T-helper 2 cell (primary cell): ENCODE data around the gene MTPN.

Experiments
- DNase-seq, 5 experiments: peaks; one replicate each; pipeline versions ENCODE4 v3.0.0 to v3.0.0-alpha.2; 2012 to 2022
- total RNA-seq, 2 donors: gene quantifications; one replicate each; lab custom pipeline; 2026; lab: John Stamatoyannopoulos, UW

MTPN gene
- 188 to 199 reads per million in 2 donors for total RNA-seq

GRCh38 chr7:135977007-135977741 lies at the start of gene MTPN:
MTPN (minus strand) TSS chr7:135977359; CDS start chr7:135977100, 259 bp downstream.
- DNase-seq = peak; percentile 93 to 98 (median 97)

- no peak for DNase-seq
Measured at GRCh38 chr7:136026209-136026608, 49.0 kb upstream of the MTPN start.

GRCh38 chr7:136023134-136023869 lies 46.1 kb upstream of the MTPN start:
- no peak for DNase-seq

GRCh38 chr7:136020556-136020955 lies 43.4 kb upstream of the MTPN start:
- DNase-seq = no peak

- no peak for DNase-seq
Measured at GRCh38 chr7:136018104-136018503, 40.9 kb upstream of the MTPN start.

GRCh38 chr7:136016649-136017395 lies 39.7 kb upstream of the MTPN start:
- no peak for DNase-seq

- DNase-seq = no peak
Measured at GRCh38 chr7:136015638-136016037, 38.5 kb upstream of the MTPN start.

GRCh38 chr7:136014659-136015058 lies 37.5 kb upstream of the MTPN start:
- DNase-seq = no peak

GRCh38 chr7:136012238-136012637 lies 35.1 kb upstream of the MTPN start:
- no peak for DNase-seq

GRCh38 chr7:136009488-136010079 lies 32.4 kb upstream of the MTPN start:
- peak in 2 of 5 experiments; percentile 23 to 24 for DNase-seq

GRCh38 chr7:136006208-136006607 lies 29.0 kb upstream of the MTPN start:
- no peak for DNase-seq

- DNase-seq = no peak
Measured at GRCh38 chr7:136004083-136004482, 26.9 kb upstream of the MTPN start.

- no peak for DNase-seq
Measured at GRCh38 chr7:136002802-136003201, 25.6 kb upstream of the MTPN start.

GRCh38 chr7:136000288-136000913 lies 23.2 kb upstream of the MTPN start:
- DNase-seq = no peak

- no peak for DNase-seq
Measured at GRCh38 chr7:135998081-135998480, 20.9 kb upstream of the MTPN start.

GRCh38 chr7:135995748-135996147 lies 18.6 kb upstream of the MTPN start:
- no peak for DNase-seq

- DNase-seq = peak in 1 of 5 experiments; percentile 76
Measured at GRCh38 chr7:135994466-135995205, 17.5 kb upstream of the MTPN start.

- DNase-seq = peak in 1 of 5 experiments; percentile 63
Measured at GRCh38 chr7:135993950-135994349, 16.8 kb upstream of the MTPN start.

GRCh38 chr7:135991906-135992305 lies 14.7 kb upstream of the MTPN start:
- no peak for DNase-seq

GRCh38 chr7:135991322-135991721 lies 14.2 kb upstream of the MTPN start:
- no peak for DNase-seq

- DNase-seq = no peak
Measured at GRCh38 chr7:135990258-135990657, 13.1 kb upstream of the MTPN start.
